GM19324 (cell line): ENCODE data around the gene TFCP2L1.

ENCODE experiments used
- ATAC-seq: cut with Tn5 transposase; IDR thresholded peaks from one replicate; pipeline ENCODE4 v1.9.1; 2021; ENCODE audit warnings: mild to moderate bottlenecking, moderate library complexity; ENCODE audit not compliant: unreplicated experiment, low FRiP score

Gene TFCP2L1

DNA sequence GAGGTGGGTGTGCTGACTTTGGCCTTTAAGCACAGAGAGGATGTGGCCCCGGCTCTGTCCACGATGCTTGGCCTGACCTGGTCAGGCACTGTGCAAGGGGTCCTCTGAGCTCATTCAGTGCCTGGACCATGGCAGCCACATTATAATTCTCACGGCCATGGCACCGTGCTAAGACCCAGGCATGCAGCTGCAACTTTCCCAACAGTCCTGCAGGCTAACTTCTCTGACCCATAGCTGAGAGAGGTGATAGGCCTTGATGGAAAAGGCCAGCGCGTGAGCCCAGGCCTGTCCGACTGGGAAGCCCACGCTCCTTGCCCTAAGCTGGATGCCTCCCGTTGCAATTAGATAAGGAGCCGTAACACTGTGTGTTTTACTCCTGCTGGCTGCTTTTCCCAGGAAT lies 99.9 kb downstream of the TFCP2L1 start:
- no peak for ATAC-seq

DNA sequence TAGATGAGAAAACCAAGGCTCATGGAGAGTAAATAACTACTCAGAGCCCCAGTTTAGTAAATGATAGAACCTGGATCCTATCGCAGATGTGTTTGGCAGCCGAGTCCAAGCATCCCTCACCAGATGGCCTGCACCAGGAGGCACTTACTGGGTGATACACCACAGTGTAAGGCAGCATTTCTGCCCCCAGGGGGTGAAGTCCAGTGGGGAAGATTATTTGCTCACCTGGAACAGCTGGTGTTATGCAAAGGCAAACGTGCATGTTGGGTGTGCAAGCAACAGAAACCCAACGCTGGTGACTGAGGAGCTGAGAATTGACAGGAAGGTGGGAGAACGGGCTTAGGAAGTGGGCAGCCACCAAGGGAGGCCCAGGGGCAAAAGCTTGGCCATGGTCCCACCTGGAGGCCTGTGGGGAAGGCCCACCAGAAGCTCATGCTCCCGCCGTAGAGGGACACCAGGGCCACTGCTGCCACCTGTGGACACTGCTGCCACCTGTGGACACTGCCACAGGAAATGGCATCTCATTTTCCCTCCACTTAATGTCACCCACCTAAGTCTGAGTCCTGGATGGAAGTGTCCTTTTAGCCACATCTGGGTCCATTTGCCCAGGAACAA lies 100.6 kb downstream of the TFCP2L1 start:
- ATAC-seq: no peak

DNA sequence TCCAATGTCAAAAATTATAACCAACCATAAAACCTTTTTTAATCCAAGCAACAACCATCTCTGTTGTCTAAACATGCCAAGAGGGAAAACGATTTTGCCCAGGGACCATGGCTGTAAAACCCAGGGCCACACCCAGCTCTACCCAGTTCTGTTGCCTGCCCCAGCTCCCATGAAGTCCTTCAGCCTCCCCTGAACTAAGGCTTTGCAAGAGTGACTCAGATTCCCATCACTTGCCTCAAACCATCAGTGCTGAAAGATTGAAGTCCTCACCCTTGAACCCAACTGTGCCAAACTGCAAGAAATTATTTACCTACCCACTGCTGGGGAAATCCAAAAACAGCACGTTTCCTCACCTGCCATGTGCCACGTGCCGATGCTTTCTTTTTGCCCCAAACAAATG lies 102.5 kb downstream of the TFCP2L1 start:
- ATAC-seq: no peak

DNA sequence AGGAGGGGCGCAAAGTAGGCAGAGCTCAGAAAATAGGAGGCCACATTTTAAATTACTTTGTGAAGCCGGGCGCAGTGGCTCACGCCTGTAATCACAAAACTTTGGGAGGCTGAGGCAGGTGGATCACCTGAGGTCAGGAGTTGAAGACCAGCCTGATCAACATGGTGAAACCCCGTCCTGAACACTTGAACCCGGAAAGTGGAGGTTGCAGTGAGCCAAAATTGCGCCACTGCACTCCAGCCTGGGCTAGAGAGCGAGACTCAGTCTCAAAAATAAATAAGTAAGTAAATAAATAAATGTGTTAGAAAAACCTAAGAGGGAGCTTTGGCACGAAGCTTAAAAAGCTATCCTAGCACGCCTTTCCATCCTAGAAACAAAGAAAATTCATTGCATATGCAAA lies 105.5 kb downstream of the TFCP2L1 start:
- ATAC-seq: no peak

DNA sequence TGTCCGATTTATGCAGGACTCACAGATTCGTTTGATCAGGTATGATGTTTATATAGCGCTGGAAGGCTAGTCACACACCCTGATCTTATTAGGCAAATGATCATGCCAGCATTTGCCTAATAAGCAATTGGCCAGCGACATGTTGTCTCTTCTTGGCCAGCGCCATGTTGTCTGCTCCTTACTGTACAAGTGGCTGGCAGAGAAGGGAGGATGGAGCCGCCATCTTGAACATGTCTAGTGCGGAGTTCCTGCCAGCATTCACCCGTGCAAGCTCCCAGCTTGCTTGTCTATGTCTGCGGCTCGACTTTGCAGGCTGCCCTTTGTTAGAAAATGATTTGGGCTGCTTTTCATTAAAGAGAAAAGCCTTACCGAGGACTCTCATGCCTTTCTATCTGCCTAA lies 106.3 kb downstream of the TFCP2L1 start:
- ATAC-seq: no peak

DNA sequence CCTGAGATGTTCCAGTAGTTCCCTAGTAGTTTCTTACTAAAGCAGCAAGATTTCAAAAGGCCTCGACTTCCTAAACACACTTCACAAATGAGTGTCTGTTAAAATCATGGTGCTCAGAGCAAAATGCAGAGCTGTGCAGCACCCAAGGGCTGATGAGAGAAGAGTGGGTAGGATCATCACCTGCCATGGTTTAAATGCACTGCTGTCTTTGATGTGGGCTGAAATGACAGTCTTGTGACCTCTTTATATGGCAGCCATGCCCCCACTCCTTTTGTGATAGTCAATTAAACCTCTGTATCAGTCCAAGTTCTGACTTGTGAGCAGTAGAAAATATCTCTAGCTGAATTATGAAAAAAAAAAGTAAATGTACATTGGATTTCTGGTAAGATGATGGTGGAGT lies 107.1 kb downstream of the TFCP2L1 start:
- no peak for ATAC-seq

DNA sequence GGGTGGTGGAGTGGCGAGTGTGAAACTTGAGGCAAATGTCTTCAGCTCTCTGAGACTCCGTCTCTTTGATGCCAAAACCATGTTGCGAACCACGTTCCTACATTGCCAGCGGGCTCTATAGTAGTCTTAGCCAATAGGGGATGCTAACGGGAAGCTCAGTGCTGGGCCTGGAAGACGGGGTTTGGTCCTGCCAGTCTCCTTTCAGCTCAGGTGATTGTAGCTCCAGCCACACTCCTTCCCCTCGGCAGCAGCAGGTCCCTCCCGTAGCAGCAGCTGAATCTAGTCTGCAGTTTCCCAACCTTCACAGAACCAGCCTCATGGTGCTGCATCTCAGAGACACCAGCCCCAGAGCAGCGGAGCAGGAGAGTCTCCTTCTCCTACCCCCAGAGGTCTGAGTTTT lies 109.7 kb downstream of the TFCP2L1 start:
- no peak for ATAC-seq

DNA sequence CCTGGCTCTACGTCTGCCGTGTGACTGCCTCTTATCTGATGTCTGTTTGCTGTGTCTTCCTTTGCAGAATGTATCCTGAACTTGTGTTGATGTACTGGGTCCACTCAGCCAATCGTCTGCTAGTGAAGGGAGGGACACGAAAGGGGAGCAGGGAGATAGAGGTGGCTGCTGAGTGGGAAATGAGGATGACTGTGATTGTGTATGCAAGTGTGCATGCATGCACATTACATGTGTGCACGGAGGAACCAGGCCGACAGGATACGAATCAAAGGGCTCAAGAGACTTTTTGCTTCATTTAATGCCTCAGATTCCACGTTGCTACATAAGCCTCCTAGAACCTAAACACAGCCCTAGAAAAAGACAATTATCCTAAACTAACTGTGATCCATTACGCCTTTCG lies 111.2 kb downstream of the TFCP2L1 start:
- ATAC-seq: no peak

DNA sequence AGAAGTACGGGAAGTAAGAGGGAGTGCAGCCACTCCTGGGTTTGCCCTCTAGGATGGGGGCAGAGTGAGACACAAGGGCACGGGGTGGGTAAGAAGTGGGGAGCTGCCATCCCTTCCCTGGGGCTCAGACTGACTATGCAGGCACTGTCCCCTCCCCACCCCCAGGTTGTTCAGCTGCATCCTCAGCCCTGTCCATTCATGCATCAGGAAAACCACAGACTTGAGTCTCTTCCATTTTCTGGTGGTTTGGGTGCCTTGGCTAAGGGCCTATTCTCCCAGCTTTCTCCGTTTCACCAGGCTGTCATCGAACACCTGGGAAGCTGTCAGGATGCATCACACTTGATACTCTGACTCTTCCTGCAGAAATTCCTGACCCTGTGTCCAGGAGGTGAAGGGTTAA lies 111.9 kb downstream of the TFCP2L1 start:
- ATAC-seq: no peak

DNA sequence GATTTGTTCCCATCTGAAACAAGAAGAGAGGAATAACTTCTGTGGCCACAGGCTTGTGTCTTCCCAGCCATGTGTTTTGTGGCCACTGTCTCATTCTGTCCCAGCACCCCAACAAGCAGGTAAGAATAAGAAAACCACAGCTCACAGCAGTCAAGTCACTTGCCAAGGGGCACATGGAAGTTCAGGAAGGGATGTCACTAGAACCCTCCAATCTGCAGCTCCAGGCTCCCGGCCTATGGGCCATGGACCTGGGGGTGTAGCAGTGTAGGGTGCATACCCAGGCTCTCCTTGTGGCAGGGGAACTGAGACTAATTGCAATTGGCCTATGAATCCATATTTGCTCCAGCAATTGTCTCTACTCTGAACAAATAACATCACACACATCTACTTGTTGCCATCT lies 112.5 kb downstream of the TFCP2L1 start:
- ATAC-seq: no peak

DNA sequence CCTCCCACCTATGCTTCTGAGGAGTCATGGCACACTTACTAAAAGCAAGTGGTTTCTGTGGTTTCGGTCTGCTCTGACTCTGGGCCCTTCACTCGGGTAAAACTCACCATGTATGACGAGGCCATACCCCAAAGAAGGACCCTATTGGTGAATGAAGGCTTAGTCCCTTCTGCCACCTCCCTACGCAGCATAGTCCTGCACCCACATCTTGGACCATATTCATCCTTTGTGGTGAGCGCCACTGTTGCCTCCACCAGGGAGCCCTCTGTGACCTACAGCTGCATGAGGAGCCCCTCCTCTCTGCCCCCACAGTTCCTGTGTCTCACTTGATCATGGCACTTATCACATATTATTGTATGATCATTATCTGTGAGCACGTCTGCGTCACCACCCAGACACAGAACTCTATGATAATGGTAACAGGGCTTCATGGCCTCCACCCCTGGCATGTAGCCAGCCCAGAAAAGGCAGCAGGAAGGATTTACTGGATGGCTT lies 113.3 kb downstream of the TFCP2L1 start:
- ATAC-seq: no peak

DNA sequence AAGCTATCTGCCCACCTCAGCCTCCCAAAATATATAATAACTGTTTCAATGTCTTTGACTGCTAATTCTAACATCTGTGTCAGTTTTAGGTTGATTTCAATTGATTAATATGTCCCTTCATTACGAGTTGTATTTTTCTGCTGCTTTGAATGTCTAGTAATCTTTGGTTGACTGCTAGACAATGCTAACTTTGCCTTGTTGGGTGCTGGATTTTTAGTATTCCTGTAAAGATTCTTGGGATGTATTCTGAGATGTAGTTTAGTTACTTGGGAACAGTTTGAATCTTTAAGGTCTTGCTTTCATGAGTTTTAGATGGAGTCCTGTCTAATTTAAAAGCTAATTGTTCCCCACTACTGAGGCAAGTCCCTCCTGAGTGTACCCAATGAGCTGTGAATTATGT lies 114.4 kb downstream of the TFCP2L1 start:
- ATAC-seq: no peak

DNA sequence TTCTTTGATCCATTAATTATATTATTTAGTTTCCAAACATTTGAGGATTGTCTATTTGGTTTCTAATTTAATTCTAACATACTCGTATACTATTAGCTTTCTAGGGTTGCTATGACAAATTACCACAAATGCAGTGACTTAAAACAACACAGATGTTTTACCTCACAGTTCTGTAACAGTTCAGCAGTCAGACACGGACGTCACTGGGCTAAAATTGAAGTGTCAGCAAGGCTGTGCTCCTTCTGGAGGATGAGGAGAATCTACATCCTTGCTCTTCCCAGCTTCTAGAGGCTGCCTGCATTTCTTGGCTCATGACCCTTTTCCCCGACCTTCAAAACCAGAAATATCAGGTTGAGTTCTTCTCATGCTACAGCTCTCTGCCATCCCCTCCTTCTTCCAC lies 117.6 kb downstream of the TFCP2L1 start:
- ATAC-seq: no peak
